Frontal cortex (tissue), 4 donors: ENCODE data around the gene RBMS3. TPM values are rescaled to one million over a fixed set of nuclear protein-coding genes. Genes with fewer than 3 reads are reported as not detected.

Experiments
- DNase-seq, 2 donors: peaks; one replicate each; pipeline ENCODE4 v3.0.0; 2012; ENCODE audit warnings: low spot score in 2 of 2
- FAIRE-seq: peaks from 2 replicates; lab custom pipeline; 2012; peaks lifted over from hg19 to GRCh38; lab: Jason Lieb, UNC
- total RNA-seq: library from RNA; depleted of rRNA; stranded (reverse); fragments of >200 nt; gene quantifications from one replicate; pipeline ENCODE4 v1.2.3, GENCODE V29; 2014
- donor health status: control.
- donor health status: control.
- donor health status: control.

The RBMS3 gene
- total RNA-seq, 1 donor from 2014 or later = 11.4 TPM

- FAIRE-seq (no peak), DNase-seq (no peak)
Observed at GRCh38 chr3:29683018-29683993, 402.4 kb downstream of the RBMS3 start.

GRCh38 chr3:29686889-29687592 lies 406.2 kb downstream of the RBMS3 start:
- no peak for FAIRE-seq

GRCh38 chr3:29690686-29691353 lies 409.9 kb downstream of the RBMS3 start:
- FAIRE-seq = no peak
- no peak for DNase-seq

More at GRCh38 chr3:29686889-29687592, 406.2 kb downstream of the RBMS3 start:
- no peak for DNase-seq

- FAIRE-seq = no peak
- DNase-seq = no peak
Observed at GRCh38 chr3:29693863-29694262, 413.0 kb downstream of the RBMS3 start.

- FAIRE-seq (no peak), DNase-seq (no peak)
Observed at GRCh38 chr3:29694331-29694730, 413.5 kb downstream of the RBMS3 start.

- FAIRE-seq (no peak), DNase-seq (no peak)
Observed at GRCh38 chr3:29694783-29695182, 413.9 kb downstream of the RBMS3 start.

GRCh38 chr3:29695201-29695600 lies 414.3 kb downstream of the RBMS3 start:
- DNase-seq (no peak), FAIRE-seq (no peak)

GRCh38 chr3:29695643-29696198 lies 414.9 kb downstream of the RBMS3 start:
- FAIRE-seq = no peak

GRCh38 chr3:29696311-29696710 lies 415.4 kb downstream of the RBMS3 start:
- FAIRE-seq = no peak
- DNase-seq = no peak

More at GRCh38 chr3:29695643-29696198, 414.9 kb downstream of the RBMS3 start:
- no peak for DNase-seq

- no peak for FAIRE-seq
- no peak for DNase-seq
Observed at GRCh38 chr3:29697989-29698388, 417.1 kb downstream of the RBMS3 start.

- FAIRE-seq (no peak), DNase-seq (no peak)
Observed at GRCh38 chr3:29700256-29700655, 419.4 kb downstream of the RBMS3 start.

- no peak for FAIRE-seq
- DNase-seq = no peak
Observed at GRCh38 chr3:29701326-29701983, 420.6 kb downstream of the RBMS3 start.

- DNase-seq (no peak), FAIRE-seq (no peak)
Observed at GRCh38 chr3:29705906-29706844, 425.3 kb downstream of the RBMS3 start.

- DNase-seq = no peak
- no peak for FAIRE-seq
Observed at GRCh38 chr3:29708884-29709283, 428.0 kb downstream of the RBMS3 start.

GRCh38 chr3:29711255-29711771 lies 430.4 kb downstream of the RBMS3 start:
- FAIRE-seq (no peak), DNase-seq (no peak)

GRCh38 chr3:29716213-29716612 lies 435.3 kb downstream of the RBMS3 start:
- no peak for DNase-seq
- no peak for FAIRE-seq

- no peak for DNase-seq
- no peak for FAIRE-seq
Observed at GRCh38 chr3:29718661-29719065, 437.8 kb downstream of the RBMS3 start.

GRCh38 chr3:29720665-29721064 lies 439.8 kb downstream of the RBMS3 start:
- no peak for FAIRE-seq
- no peak for DNase-seq
